ENCODE measurements around the gene ABCA2. TPM values are rescaled to one million over a fixed set of nuclear protein-coding genes. Genes with fewer than 3 reads are reported as not detected.

Gene ABCA2
- total RNA-seq, 1 donor from 2014 or later = 62.4 TPM

GRCh38 chr9:137014776-137015539 is 13.1 kb downstream of the ABCA2 start:
- DNase-seq (ENCODE audit: low spot score) = no peak
- peaks cover 15% of the 10 kb centered on the region for H3K36me3 Mint-ChIP-seq (ENCODE audit: low read depth)
- no peaks in the 10 kb centered on the region for H3K4me1 Mint-ChIP-seq (ENCODE audit: low read depth)
- TF ChIP-seq, protein P1, sequence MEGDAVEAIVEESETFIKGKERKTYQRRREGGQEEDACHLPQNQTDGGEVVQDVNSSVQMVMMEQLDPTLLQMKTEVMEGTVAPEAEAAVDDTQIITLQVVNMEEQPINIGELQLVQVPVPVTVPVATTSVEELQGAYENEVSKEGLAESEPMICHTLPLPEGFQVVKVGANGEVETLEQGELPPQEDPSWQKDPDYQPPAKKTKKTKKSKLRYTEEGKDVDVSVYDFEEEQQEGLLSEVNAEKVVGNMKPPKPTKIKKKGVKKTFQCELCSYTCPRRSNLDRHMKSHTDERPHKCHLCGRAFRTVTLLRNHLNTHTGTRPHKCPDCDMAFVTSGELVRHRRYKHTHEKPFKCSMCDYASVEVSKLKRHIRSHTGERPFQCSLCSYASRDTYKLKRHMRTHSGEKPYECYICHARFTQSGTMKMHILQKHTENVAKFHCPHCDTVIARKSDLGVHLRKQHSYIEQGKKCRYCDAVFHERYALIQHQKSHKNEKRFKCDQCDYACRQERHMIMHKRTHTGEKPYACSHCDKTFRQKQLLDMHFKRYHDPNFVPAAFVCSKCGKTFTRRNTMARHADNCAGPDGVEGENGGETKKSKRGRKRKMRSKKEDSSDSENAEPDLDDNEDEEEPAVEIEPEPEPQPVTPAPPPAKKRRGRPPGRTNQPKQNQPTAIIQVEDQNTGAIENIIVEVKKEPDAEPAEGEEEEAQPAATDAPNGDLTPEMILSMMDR (IDR thresholded peaks at IDR 0.05) = no peak
- H3K27ac Mint-ChIP-seq (ENCODE audit: unreplicated experiment) = no peak overlapping the region
- no peak overlapping the region for H3K4me3 Mint-ChIP-seq (ENCODE audit: unreplicated experiment)
- H3K27me3 Mint-ChIP-seq (ENCODE audit: low read depth) = no peaks in the 10 kb centered on the region
- no peaks in the 10 kb centered on the region for H3K9me3 Mint-ChIP-seq (ENCODE audit: low read depth)

GRCh38 chr9:137014166-137014565 is 13.9 kb downstream of the ABCA2 start:
- no peaks in the 10 kb centered on the region for H3K27me3 Mint-ChIP-seq (ENCODE audit: low read depth)
- no peak overlapping the region for H3K27ac Mint-ChIP-seq (ENCODE audit: unreplicated experiment)

GRCh38 chr9:137013571-137013940 is 14.5 kb downstream of the ABCA2 start:
- peaks cover 11% of the 10 kb centered on the region for H3K36me3 Mint-ChIP-seq (ENCODE audit: low read depth)
- no peaks in the 10 kb centered on the region for H3K4me1 Mint-ChIP-seq (ENCODE audit: low read depth)
- H3K4me3 Mint-ChIP-seq (ENCODE audit: unreplicated experiment) = no peak overlapping the region
- no peak for DNase-seq (ENCODE audit: low spot score)
- H3K27ac Mint-ChIP-seq (ENCODE audit: unreplicated experiment) = no peak overlapping the region
- no peaks in the 10 kb centered on the region for H3K27me3 Mint-ChIP-seq (ENCODE audit: low read depth)
- TF ChIP-seq, protein P1 (IDR thresholded peaks at IDR 0.05) = no peak
- no peaks in the 10 kb centered on the region for H3K9me3 Mint-ChIP-seq (ENCODE audit: low read depth)

More at GRCh38 chr9:137014166-137014565, 13.9 kb downstream of the ABCA2 start:
- no peak overlapping the region for H3K4me3 Mint-ChIP-seq (ENCODE audit: unreplicated experiment)
- no peaks in the 10 kb centered on the region for H3K4me1 Mint-ChIP-seq (ENCODE audit: low read depth)
- peaks cover 12% of the 10 kb centered on the region for H3K36me3 Mint-ChIP-seq (ENCODE audit: low read depth)
- no peaks in the 10 kb centered on the region for H3K9me3 Mint-ChIP-seq (ENCODE audit: low read depth)
- TF ChIP-seq, protein P1 (IDR thresholded peaks at IDR 0.05) = no peak
- no peak for DNase-seq (ENCODE audit: low spot score)

DNA sequence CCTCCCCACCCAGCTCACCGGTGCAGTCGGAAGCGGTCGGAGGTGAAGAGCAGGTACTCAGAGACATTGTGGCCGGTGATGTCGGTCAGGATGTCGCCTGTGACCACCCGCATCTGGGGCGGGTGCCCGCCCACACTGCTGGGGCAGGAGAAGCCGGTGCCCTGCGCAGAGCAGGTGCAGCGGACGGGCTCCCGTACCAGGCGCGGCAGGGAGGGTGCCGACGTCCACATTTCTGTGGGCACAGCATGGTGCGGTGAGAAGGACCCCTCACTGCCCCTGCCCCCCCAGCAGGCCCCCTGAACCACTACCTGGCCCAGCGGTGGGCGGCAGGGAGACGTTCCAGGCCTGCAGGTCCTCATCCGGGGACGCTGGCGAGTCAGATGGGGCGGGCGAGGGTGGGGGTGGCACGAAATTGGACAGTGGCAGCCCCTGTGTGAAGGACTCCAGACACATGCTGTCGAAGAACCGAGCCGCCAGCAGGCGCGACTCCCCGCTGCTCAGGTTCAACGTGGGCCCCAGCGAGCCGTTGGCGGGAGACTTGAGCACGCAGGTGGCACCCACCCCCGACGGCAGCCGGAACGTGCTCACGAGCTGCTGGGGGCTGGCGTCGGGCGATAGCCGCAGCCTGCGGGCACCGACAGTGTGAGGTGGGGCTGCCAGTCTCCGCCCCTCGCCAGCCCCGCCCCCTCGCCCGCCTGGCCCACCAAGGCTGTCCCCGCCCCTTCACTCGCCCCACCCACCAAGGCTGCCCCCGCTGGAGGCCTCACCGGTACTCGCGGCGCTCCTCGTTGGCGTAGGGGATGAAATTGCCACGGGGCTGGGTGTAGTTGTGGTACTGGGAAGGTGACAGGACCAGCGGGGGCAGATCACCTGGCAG is 15.1 kb downstream of the ABCA2 start:
- no peak overlapping the region for H3K27ac Mint-ChIP-seq (ENCODE audit: unreplicated experiment)
- no peaks in the 10 kb centered on the region for H3K4me1 Mint-ChIP-seq (ENCODE audit: low read depth)
- TF ChIP-seq, protein P1 (IDR thresholded peaks at IDR 0.05) = no peak
- H3K27me3 Mint-ChIP-seq (ENCODE audit: low read depth) = no peaks in the 10 kb centered on the region
- DNase-seq (ENCODE audit: low spot score) = no peak
- H3K9me3 Mint-ChIP-seq (ENCODE audit: low read depth) = no peaks in the 10 kb centered on the region
- H3K4me3 Mint-ChIP-seq (ENCODE audit: unreplicated experiment) = no peak overlapping the region
- H3K36me3 Mint-ChIP-seq (ENCODE audit: low read depth) = peaks cover 10% of the 10 kb centered on the region

DNA sequence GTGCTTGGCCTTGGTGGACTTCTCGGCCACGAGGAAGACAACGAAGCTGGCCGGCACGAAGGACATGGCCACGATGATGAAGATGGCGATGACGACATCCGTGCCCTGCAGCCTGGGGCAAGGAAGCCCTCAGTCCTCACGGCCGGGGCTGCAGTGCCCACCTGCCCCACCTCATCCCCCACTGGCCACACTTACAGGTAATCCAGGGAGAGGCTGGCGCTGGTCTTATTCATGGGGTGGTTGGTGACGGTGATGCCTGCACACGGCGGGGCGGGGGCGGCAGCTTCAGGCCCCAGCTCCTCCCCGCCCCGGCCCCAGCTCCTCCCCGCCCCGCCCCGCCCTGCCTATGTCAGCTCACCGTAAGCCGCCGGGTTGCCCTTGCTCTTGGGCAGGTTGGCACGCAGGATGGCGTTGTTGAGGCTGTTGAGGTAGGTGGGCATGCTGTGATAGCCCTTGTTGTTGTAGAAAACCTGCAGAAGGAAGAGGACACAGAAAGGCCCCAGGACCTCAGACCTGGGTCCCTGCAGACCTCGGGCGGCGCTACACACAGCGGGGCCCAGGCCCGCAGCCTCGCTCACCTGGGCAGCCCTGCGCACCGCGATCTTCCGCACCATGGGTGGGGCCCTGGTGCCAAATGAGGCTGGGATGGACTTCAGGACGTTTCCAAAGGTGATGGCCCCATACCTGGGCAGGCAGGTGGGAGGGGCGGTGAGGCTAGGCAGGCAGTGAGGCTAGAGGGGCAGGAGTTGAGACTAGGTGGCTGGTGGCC is 15.9 kb downstream of the ABCA2 start:
- no peaks in the 10 kb centered on the region for H3K9me3 Mint-ChIP-seq (ENCODE audit: low read depth)
- peaks cover 9% of the 10 kb centered on the region for H3K36me3 Mint-ChIP-seq (ENCODE audit: low read depth)
- H3K4me3 Mint-ChIP-seq (ENCODE audit: unreplicated experiment) = no peak overlapping the region
- H3K27me3 Mint-ChIP-seq (ENCODE audit: low read depth) = no peaks in the 10 kb centered on the region
- no peak for DNase-seq (ENCODE audit: low spot score)
- no peak overlapping the region for H3K27ac Mint-ChIP-seq (ENCODE audit: unreplicated experiment)
- no peaks in the 10 kb centered on the region for H3K4me1 Mint-ChIP-seq (ENCODE audit: low read depth)
- TF ChIP-seq, protein P1 (IDR thresholded peaks at IDR 0.05) = no peak

Data from chondrocyte (in vitro differentiated cells).